Coronary artery (tissue), 2 donors: ENCODE results near the gene NPHP1.

ENCODE experiments used
- DNase-seq: peaks from one replicate; pipeline ENCODE4 v3.0.0-alpha.2; 2017; ENCODE audit warnings: low spot score
- H3K27ac ChIP-seq, 2 donors: fragments of 200-600 bp; sonication (generic); one replicate each; pipeline ENCODE4 v1.5.1; 2016 to 2019
- H3K4me3 ChIP-seq: fragments of 200-600 bp; sonication (generic); 2 replicates; pipeline ENCODE4 v1.5.1; 2016; ENCODE audit warnings: mild to moderate bottlenecking, moderate library complexity
- TF ChIP-seq, protein P1 (sequence below): fragments of 200-600 bp; sonication (generic); IDR thresholded peaks from one replicate; pipeline ENCODE4 v1.5.1; 2019; ENCODE audit warnings: antibody characterized with exemption

The NPHP1 gene

DNA sequence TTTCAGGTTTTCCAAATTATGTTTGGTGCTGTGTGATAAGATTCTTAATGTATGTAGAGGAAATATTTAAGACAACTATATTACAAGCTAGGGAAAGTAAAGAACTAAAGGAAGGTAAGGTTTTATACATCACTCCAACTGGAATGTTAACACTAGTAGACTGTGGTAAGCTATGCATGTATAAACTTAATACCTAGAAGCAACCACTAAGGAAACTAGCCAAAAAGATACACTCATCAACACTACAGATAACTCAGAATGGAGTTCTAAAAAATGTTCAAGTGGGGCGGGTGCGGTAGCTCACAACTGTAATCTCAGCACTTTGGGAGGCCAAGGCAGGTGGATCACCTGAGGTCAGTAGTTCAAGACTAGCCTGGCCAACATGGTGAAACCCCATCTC is 51.4 kb downstream of the NPHP1 start:
- H3K4me3 ChIP-seq, result no peak overlapping the region
- DNase-seq, result no peak
- TF ChIP-seq, protein P1, sequence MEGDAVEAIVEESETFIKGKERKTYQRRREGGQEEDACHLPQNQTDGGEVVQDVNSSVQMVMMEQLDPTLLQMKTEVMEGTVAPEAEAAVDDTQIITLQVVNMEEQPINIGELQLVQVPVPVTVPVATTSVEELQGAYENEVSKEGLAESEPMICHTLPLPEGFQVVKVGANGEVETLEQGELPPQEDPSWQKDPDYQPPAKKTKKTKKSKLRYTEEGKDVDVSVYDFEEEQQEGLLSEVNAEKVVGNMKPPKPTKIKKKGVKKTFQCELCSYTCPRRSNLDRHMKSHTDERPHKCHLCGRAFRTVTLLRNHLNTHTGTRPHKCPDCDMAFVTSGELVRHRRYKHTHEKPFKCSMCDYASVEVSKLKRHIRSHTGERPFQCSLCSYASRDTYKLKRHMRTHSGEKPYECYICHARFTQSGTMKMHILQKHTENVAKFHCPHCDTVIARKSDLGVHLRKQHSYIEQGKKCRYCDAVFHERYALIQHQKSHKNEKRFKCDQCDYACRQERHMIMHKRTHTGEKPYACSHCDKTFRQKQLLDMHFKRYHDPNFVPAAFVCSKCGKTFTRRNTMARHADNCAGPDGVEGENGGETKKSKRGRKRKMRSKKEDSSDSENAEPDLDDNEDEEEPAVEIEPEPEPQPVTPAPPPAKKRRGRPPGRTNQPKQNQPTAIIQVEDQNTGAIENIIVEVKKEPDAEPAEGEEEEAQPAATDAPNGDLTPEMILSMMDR, result no peak
- no peak overlapping the region for H3K27ac ChIP-seq

DNA sequence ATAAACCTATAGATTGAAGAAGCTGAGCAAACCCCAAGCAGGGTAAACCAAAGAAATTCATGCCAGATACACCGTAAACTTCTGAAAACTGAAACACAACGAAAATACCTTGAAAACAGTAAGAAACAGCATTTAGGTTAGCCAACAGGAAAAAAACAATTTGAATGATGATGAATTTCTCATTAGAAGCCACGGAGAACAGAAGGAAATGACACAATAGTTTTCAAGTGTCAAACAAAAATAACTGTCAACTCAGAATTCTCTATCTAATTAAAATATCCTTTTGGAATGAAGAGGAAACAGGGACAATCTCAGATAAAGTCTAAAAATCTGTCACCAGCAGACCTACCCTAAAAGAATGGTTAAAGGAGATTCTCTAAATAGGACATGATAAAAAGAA is 51.9 kb downstream of the NPHP1 start:
- Histone ChIP-seq H3K27ac (no peak overlapping the region), H3K4me3 (no peak overlapping the region)
- DNase-seq, result no peak
- TF ChIP-seq, protein P1, result no peak

DNA sequence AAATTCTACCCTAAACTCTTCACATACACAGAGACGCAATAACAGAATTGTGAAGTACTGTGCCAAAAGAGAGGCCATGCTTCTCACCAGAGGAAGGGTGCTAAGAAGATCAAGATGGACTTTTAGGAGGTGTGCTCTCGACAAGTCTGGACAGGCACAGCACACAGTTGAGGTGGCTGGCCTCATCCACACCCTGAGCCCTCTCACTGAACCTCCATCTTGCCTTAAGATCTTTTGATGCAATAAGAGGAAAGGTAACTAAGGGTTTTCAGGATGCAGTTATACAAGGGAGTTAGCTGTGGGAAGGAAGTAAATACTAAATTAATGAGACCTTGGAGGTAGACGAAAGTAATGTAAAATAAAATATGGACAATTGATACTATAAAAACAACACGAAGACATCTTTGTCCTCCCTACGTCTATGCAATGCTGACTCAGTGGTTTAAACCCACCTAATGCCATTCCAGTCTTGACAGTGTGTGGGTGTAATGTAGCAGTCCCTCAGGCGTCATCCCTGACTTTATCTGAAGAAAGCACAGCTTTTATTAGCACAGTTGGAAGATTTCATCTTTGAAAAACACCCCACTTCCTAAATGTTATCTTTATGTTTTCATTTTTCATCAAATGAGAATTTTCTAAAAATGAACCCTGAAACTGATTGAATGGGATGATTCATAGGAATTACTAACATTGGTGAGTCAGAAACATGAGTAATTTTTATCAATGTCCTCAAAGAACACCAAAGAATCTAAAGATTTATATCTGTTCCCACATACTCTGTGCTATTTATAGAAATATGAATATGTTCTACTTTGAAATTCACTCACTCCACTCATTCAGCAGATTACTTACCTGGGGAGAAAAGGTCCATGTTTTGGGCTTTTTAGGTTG is 55.2 kb downstream of the NPHP1 start:
- TF ChIP-seq, protein P1, result no peak
- no peak overlapping the region for H3K4me3 ChIP-seq
- peak overlapping the region in 1 of 2 donors; percentile 4 for H3K27ac ChIP-seq
- DNase-seq, result no peak

DNA sequence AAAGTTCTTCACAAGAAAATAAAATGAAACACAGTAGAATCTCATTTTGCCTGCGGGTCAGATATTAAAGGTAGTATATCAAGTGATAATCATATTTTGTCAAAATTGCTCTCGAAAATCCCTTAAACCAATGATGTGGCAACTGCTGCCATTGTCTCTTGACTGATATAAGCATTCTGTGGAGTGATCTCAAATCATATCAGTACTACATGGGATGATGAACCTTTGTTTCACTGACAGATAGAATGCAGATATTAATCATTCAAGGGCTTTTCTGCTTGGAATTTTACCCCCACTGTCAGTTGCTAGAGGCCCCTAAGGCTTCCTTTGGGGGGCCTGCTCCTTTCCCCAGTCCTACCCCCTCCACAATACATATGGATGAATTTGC is 57.9 kb downstream of the NPHP1 start:
- H3K27ac ChIP-seq, result no peak overlapping the region
- no peak for DNase-seq
- no peak overlapping the region for H3K4me3 ChIP-seq
- TF ChIP-seq, protein P1, result no peak

DNA sequence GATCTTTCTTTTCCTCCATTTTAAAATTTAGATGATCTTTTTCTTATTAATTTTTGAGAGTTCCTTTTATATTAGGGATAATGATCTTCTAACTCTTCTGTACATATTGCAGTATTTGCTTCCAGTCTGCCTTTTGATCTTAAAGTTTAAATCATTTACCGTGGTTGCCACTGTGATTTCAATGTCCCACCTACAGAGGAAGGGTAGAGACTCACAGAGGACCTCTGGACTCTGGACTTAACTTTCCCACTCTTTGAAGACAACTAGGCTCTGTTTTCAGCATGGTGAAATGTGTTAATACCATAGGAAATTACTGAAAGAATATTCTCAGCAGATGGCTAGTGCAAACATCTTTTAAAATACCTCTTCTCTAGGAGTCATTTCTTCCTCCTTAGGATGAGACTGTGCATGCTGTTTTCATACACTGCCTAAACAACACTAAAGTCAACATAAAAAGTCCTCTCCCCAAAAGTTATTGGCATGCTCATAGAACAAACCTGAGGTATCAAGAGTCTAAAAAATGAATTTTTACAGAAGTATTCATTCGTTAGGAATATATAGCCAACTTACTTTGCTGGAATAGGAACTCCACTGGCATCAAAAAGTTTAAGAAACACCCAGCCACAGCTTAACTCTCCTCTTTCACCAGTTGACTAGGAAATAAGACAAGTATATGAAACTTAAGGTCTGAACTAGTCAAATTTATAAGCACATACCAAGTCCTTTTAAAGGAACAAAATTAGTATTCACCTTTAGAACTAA is 58.4 kb downstream of the NPHP1 start:
- TF ChIP-seq, protein P1, result no peak
- DNase-seq, result no peak
- H3K27ac ChIP-seq, result no peak overlapping the region
- no peak overlapping the region for H3K4me3 ChIP-seq

DNA sequence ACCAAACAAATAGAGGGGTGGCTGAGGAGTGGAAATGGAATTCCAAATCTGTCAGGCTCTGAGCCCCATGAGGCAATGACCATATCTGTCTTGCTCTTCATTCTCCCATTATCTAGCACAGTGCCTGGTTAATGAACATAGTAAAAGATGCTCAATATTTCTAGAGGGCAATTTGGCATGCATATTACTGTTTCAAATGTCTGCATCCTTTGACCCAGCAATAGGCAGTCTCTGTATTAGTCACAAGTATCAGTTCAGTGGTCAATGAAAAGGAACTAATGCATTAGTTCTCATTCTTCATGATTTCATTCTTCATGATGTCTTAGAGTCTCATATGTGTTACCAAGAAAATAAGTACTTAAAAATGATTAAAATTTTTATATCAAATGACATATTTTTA is 60.8 kb downstream of the NPHP1 start:
- DNase-seq, result no peak
- Histone ChIP-seq H3K27ac (no peak overlapping the region), H3K4me3 (no peak overlapping the region)
- TF ChIP-seq, protein P1, result no peak
